Endothelial cell of umbilical vein (primary cell): Measurements from ENCODE around the gene SLC10A1. TPM values are rescaled to one million over a fixed set of nuclear protein-coding genes. Genes with fewer than 3 reads are reported as not detected.

Experiments
- BruUV-seq: library from RNA; stranded (reverse); fragments of 400-500 nt; replicated peaks from 2 replicates; lab custom pipeline; 2021; lab: Mats Ljungman, UMichigan
- CTCF ChIA-PET: fragments of 300-600, 350-600 bp; sonication (Branson Sonifier 250); formaldehyde crosslinking; loops from one replicate; lab custom pipeline; 2021; ENCODE audit warnings: antibody characterized with exemption, inconsistent platforms; lab: Charles Lee
- POLR2A ChIA-PET: fragments of 300-600, 350-600 bp; sonication (Branson Sonifier 250); formaldehyde crosslinking; loops from one replicate; lab custom pipeline; 2021; ENCODE audit warnings: antibody characterized with exemption, inconsistent platforms; lab: Charles Lee
- DNase-seq: peaks from one replicate; pipeline ENCODE4 v3.0.0-alpha.2; 2011; ENCODE audit warnings: low read depth, low spot score
- FAIRE-seq: peaks from 2 replicates; lab custom pipeline; 2011; peaks lifted over from hg19 to GRCh38; lab: Jason Lieb, UNC
- H2AFZ ChIP-seq: 2 replicates; pipeline ENCODE4 v1.6.0; 2012; ENCODE audit warnings: low read depth, low read length, control low read depth, inconsistent platforms
- H3K27ac ChIP-seq: 2 replicates; pipeline ENCODE4 v1.5.1; 2011; ENCODE audit warnings: low read depth, mild to moderate bottlenecking, control low read depth, low read length, moderate library complexity; ENCODE audit not compliant: insufficient read depth
- H3K27me3 ChIP-seq, 2 experiments: 2 replicates each; pipeline versions ENCODE4 v1.6.0 to v1.6.1; 2011; ENCODE audit warnings: low read length in 2 of 2, mixed read lengths in 1 of 2; ENCODE audit not compliant: control insufficient read depth in 2 of 2, insufficient read depth in 2 of 2
- H3K36me3 ChIP-seq, 2 experiments: 2 replicates in 1 of 2; 3 replicates in 1 of 2; pipeline ENCODE4 v1.5.1; 2011; ENCODE audit warnings: low read length in 2 of 2, mild to moderate bottlenecking in 1 of 2, moderate library complexity in 1 of 2; ENCODE audit not compliant: control insufficient read depth in 2 of 2, insufficient read depth in 2 of 2; ENCODE audit errors: extremely low read depth in 1 of 2
- H3K4me1 ChIP-seq: 3 replicates; pipeline ENCODE4 v1.5.1; 2011; ENCODE audit warnings: mild to moderate bottlenecking, low read length; ENCODE audit not compliant: control insufficient read depth, insufficient read depth; ENCODE audit errors: extremely low read depth
- H3K4me2 ChIP-seq: 2 replicates; pipeline ENCODE4 v1.6.1; 2011; ENCODE audit warnings: low read length, control low read depth, mixed read lengths; ENCODE audit not compliant: insufficient read depth
- H3K4me3 ChIP-seq, 3 experiments: fragments of 200-600 bp in 1 of 3; sonication (generic), shearing (Covaris generic) in 1 of 3; replicated peaks in 1 of 3; 2 replicates each; pipeline ENCODE4 v1.5.1; 2011 to 2016; ENCODE audit warnings: control low read depth in 3 of 3, low read length in 3 of 3, mild to moderate bottlenecking in 2 of 3, inconsistent platforms in 1 of 3, low read depth in 1 of 3, moderate library complexity in 1 of 3; ENCODE audit not compliant: insufficient read depth in 1 of 3
- H3K79me2 ChIP-seq: 2 replicates; pipeline ENCODE4 v1.6.0; 2012; ENCODE audit warnings: low read length, inconsistent platforms; ENCODE audit not compliant: control insufficient read depth, insufficient read depth
- H3K9ac ChIP-seq: replicated peaks from 2 replicates; pipeline ENCODE3; 2011; ENCODE audit warnings: low read length, control low read depth; ENCODE audit not compliant: insufficient read depth; ENCODE audit errors: extremely low read depth
- H3K9me1 ChIP-seq: replicated peaks from 3 replicates; pipeline ENCODE4 v1.6.0; 2011; ENCODE audit warnings: mild to moderate bottlenecking, low read length; ENCODE audit not compliant: control insufficient read depth, insufficient read depth; ENCODE audit errors: extremely low read depth
- H3K9me3 ChIP-seq: replicated peaks from 2 replicates; pipeline ENCODE4 v1.5.1; 2012; ENCODE audit warnings: low read length, inconsistent platforms; ENCODE audit not compliant: control insufficient read depth, insufficient read depth
- H4K20me1 ChIP-seq: replicated peaks from 2 replicates; pipeline ENCODE3; 2011; ENCODE audit warnings: mild to moderate bottlenecking, low read length; ENCODE audit not compliant: control insufficient read depth, insufficient read depth; ENCODE audit errors: extremely low read depth
- EZH2 ChIP-seq: IDR thresholded peaks from 2 replicates; pipeline ENCODE4 v1.6.1; 2012; ENCODE audit warnings: borderline replicate concordance, low read depth, mild to moderate bottlenecking, moderate library complexity, low read length, inconsistent platforms; ENCODE audit not compliant: severe bottlenecking
- FOS ChIP-seq: IDR thresholded peaks from 2 replicates; pipeline ENCODE4 v1.6.1; 2011; ENCODE audit warnings: mild to moderate bottlenecking, low read length, moderate library complexity, borderline replicate concordance; ENCODE audit not compliant: insufficient read depth
- GATA2 ChIP-seq: IDR thresholded peaks from 2 replicates; pipeline ENCODE4 v1.7.0; 2011; ENCODE audit warnings: low read depth, mild to moderate bottlenecking, moderate library complexity, mixed read lengths, low read length; ENCODE audit not compliant: insufficient read length, insufficient read depth
- JUN ChIP-seq: IDR thresholded peaks from 2 replicates; pipeline ENCODE4 v1.6.1; 2011; ENCODE audit warnings: borderline replicate concordance, low read depth; ENCODE audit not compliant: insufficient read length, insufficient read depth
- MYC ChIP-seq: IDR thresholded peaks from one replicate; pipeline ENCODE4 v1.6.1; 2011; ENCODE audit warnings: mild to moderate bottlenecking, low read depth, low read length
- POLR2A ChIP-seq: IDR thresholded peaks from 2 replicates; pipeline ENCODE4 v1.6.1; 2012; ENCODE audit warnings: low read depth, mild to moderate bottlenecking, control low read depth, low read length
- POLR2AphosphoS5 ChIP-seq: IDR thresholded peaks from 2 replicates; pipeline ENCODE4 v1.6.1; 2012; ENCODE audit warnings: low read depth, mild to moderate bottlenecking, control low read depth, low read length, moderate library complexity; ENCODE audit not compliant: insufficient read depth
- dilution Hi-C: fragments of 300-500 bp; cut with MboI; formaldehyde crosslinking; loops from one replicate; pipeline ENCODE4 v1.15.0; 2019; ENCODE audit warnings: low sequenced_read_pairs; ENCODE audit not compliant: extremely low pct_ligation_motif_present
- intact Hi-C: fragments of 100-400 bp; cut with micrococcal nuclease; formaldehyde crosslinking; loops from one replicate; pipeline ENCODE4 v1.10.0; 2022
- polyA plus RNA-seq, 4 experiments: library from polyadenylated mRNA; depleted of rRNA in 3 of 4; stranded (reverse) in 3 of 4; unstranded in 1 of 4; fragments of >200 nt; gene quantifications; 2 replicates each; pipeline versions ENCODE4 v1.2.1 to v1.2.3, GENCODE V29; 2011 to 2012; ENCODE audit warnings: missing spikeins in 1 of 4
- total RNA-seq: library from RNA; stranded (reverse); gene quantifications from 2 replicates; pipeline ENCODE4 v1.2.3, GENCODE V29; 2021
- TF ChIP-seq, protein P1 (sequence below): IDR thresholded peaks from 2 replicates; pipeline ENCODE4 v1.6.1; 2011; ENCODE audit not compliant: insufficient read depth, insufficient read length
- TF ChIP-seq, protein P2 (sequence below), 2 donors: IDR thresholded peaks; 1 replicate in 1 of 2; 2 replicates in 1 of 2; pipeline ENCODE4 v1.5.1; 2011; ENCODE audit warnings: low read length in 2 of 2, mild to moderate bottlenecking in 2 of 2, moderate library complexity in 2 of 2, control low read depth in 1 of 2, inconsistent platforms in 1 of 2, low read depth in 1 of 2; ENCODE audit not compliant: insufficient read depth in 1 of 2; ENCODE audit errors: extremely low read depth in 1 of 2

SLC10A1 gene
- total and polyA plus RNA-seq, 2 donors (not counting 3 experiments of a cell fraction or from before 2014, with no cell fraction given) = not detected

DNA sequence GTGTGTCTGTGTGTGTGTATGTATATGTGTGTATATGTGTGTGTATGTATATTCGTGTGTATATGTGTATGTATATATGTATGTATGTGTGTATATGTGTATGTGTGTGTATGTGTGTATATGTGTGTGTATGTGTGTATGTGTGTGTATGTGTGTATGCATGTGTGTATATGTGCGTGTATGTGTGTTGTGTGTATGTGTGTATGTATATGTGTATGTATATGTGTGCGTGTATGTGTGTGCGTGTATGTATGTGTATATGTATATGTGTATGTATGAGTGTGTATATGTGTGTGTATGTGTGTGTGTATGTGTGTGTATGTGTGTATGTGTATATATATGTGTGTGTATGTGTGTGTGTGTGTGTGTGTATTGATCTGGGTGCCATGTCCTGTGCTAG, 31.8 kb upstream of the SLC10A1 start:
- Histone ChIP-seq H3K4me1 (no peaks in the 10 kb centered on the region), H3K27me3 (no peaks in the 10 kb centered on the region), H3K79me2 (no peaks in the 10 kb centered on the region), H4K20me1 (no peaks in the 10 kb centered on the region), H3K36me3 (no peaks in the 10 kb centered on the region), H3K4me3 (no peak overlapping the region), H3K9ac (no peak overlapping the region), H3K9me1 (no peaks in the 10 kb centered on the region), H2AFZ (no peak overlapping the region), H3K9me3 (no peaks in the 10 kb centered on the region), H3K4me2 (no peak overlapping the region), H3K27ac (no peak overlapping the region)
- POLR2A ChIA-PET = no interaction called here
- intact Hi-C loops (no loop called here), dilution Hi-C loops (no loop called here)
- DNase-seq (no peak), FAIRE-seq (no peak)
- TF ChIP-seq EZH2 (no peak), POLR2AphosphoS5 (no peak), MYC (no peak)
- BruUV-seq = no TSS peak
- CTCF ChIA-PET = no interaction called here

DNA sequence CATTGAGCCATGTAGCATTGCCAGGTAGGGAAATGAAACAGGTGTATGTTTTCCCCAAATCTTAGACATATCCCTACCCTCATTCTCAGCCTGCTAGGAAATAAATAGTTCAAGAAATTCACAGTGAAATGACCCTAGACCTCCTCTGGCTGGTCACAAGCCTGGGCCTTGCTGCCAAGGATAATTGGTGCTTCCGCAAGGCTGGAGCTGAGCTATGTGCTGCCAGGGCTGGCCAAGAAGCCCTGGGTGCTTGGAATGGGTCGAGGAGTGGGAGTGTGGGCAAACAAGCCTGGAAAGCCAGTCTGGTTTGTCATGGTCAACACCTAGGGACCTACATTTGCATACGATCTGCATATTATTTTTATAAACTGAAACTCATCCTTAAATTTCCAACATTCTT, 31.3 kb upstream of the SLC10A1 start:
- Histone ChIP-seq H4K20me1 (no peaks in the 10 kb centered on the region), H3K27ac (no peak overlapping the region), H3K9ac (no peak overlapping the region), H3K9me1 (no peaks in the 10 kb centered on the region), H3K4me1 (no peaks in the 10 kb centered on the region), H2AFZ (no peak overlapping the region), H3K4me2 (no peak overlapping the region), H3K79me2 (no peaks in the 10 kb centered on the region), H3K9me3 (no peaks in the 10 kb centered on the region), H3K27me3 (no peaks in the 10 kb centered on the region), H3K4me3 (no peak overlapping the region), H3K36me3 (no peaks in the 10 kb centered on the region)
- intact Hi-C loops (no loop called here), dilution Hi-C loops (no loop called here)
- POLR2A ChIA-PET = no interaction called here
- CTCF ChIA-PET = no interaction called here
- no peak for FAIRE-seq
- no TSS peak for BruUV-seq
- no peak for DNase-seq
- TF ChIP-seq EZH2 = no peak
- TF ChIP-seq JUN = no peak
- TF ChIP-seq POLR2AphosphoS5 = no peak
- TF ChIP-seq FOS = no peak
- TF ChIP-seq MYC = no peak
- no peak for TF ChIP-seq GATA2
- TF ChIP-seq, protein P1, sequence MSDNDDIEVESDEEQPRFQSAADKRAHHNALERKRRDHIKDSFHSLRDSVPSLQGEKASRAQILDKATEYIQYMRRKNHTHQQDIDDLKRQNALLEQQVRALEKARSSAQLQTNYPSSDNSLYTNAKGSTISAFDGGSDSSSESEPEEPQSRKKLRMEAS = no peak
- TF ChIP-seq, protein P2, sequence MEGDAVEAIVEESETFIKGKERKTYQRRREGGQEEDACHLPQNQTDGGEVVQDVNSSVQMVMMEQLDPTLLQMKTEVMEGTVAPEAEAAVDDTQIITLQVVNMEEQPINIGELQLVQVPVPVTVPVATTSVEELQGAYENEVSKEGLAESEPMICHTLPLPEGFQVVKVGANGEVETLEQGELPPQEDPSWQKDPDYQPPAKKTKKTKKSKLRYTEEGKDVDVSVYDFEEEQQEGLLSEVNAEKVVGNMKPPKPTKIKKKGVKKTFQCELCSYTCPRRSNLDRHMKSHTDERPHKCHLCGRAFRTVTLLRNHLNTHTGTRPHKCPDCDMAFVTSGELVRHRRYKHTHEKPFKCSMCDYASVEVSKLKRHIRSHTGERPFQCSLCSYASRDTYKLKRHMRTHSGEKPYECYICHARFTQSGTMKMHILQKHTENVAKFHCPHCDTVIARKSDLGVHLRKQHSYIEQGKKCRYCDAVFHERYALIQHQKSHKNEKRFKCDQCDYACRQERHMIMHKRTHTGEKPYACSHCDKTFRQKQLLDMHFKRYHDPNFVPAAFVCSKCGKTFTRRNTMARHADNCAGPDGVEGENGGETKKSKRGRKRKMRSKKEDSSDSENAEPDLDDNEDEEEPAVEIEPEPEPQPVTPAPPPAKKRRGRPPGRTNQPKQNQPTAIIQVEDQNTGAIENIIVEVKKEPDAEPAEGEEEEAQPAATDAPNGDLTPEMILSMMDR (IDR thresholded peaks at IDR 0.05; ENCODE audit: extremely low read depth in 1 of 2, insufficient read depth in 1 of 2, low read depth in 1 of 2, low read length in 2 of 2) = no peak
- no peak for TF ChIP-seq POLR2A
